Stimulated activated CD8-positive, alpha-beta memory T cell treated with anti-CD3 and anti-CD28 coated beads, Interleukin-12 subunit alpha, Interleukin-12 subunit beta, amount 100 ng/mL, for 4 hours (primary cell): ENCODE measurements around the gene DYNLT2B.
"Not testable (repeated sequence)": the region's sequence is repeated elsewhere in the genome, so short reads cannot be mapped to it uniquely, and the experiment has no call there.

Experiments used
- DNase-seq: peaks from one replicate; pipeline ENCODE4 v3.0.0-alpha.2; 2020; ENCODE audit warnings: low read depth

Gene DYNLT2B

DNA sequence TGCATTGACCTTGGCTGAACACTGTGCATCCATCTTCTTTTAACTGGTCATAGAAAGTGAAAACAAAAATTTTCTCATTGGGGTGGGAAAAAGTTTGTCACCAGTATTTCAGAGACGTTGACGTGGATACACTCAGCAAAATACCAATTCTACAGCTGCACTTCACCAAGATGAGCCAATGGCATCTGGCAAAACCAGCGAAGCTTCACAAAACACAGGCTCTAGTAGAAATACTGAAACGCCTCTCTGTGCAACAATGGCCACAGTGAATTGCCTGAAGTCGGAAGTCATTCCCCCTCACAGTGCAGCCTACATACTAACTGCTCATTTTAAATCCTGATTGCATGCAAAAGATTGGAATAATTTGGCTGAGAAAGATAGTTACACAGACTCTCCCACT is 47.5 kb downstream of the DYNLT2B start:
- DNase-seq: no peak

DNA sequence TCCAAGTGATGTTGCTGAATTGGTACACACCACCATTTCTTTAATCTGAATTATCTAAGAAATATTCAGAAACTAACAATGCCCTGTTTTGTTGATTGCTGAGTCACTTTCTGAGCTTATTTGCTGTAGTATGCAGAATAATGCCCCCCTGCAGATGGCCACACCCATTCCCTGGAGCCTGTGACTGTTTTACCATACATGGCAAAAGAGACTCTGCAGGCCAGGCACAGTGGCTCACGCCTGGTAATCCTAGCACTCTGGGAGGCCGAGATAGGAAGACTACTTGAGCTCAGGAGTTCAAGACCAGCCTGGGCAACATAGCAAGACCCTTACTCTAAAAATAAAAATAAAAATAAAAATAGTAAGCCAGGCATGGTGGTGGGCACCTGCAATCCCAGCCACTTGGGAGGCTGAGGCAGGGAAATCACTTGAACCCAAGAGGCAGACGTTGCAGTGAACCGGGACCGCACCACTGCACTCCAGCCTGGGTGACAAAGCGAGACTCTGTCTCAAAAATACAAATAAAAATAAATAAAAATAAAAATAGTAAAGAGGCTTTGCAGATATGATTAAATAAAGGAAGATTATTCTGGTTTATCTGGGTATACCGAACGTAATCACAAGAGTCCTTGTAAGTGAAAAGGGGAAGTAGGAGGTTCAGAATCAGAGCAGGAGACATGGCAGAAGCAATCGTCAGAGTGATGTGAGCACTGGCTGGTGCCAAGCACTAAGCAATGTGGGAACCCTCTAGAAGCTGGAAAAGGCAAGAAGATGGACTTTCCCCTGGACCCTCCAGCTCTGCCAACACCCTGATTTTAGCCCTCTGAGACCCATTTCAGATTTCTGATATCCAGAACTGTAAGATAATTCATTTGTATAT is 49.5 kb downstream of the DYNLT2B start:
- DNase-seq: no peak

DNA sequence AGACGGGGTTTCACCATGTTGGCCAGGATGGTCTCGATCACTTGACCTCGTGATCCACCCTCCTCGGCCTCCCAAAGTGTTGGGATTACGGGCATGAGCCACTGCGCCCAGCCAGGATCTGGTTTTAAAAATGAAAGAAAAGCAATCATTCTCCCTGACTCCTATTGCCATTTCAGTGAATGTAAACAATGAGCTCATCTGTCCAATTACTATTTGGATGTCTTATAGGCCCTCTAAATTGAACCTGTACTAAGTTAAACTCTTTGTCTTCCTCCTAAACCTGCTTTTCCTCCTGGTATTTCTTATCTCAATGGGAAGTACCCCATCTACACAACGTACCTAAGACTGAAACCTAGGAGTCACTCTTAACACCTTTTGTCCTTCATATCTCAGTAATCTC is 54.2 kb downstream of the DYNLT2B start:
- no peak for DNase-seq

DNA sequence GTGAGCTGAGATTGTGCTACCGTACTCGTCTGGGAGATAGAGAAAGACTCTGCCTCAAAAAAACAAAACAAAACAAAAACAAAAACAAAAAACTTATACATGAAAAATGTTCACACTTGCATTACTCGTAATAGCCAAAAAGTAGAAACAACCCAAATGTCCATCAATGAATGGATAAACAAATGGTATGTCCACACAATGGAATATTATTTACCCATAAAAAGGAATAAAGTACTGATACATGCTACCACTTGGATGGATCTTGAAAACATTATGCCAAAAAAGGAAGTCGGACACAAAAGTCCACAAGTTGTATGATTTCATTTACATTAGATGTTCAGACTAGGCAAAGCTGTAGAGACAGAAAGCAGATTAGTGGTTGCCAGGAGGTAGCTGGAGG is 57.3 kb downstream of the DYNLT2B start:
- DNase-seq: no peak

DNA sequence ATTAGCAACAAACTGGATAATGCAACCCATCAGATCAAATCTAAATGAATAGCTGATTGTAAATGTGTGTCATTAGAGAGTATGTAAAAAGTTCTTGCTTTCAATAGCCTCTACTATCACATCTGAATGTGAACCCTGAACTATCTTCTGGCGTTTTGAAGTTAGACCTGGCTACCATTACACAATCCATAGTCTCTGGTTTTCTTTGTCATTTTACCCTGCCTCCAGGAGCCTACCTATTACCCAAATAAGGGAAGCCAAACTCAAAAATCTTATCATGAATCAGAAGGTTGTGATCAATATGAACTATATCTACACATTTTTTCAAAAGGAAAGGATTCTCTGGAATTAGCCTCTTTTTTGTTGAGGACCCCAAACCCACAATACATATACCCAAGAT is 62.3 kb downstream of the DYNLT2B start:
- no peak for DNase-seq

DNA sequence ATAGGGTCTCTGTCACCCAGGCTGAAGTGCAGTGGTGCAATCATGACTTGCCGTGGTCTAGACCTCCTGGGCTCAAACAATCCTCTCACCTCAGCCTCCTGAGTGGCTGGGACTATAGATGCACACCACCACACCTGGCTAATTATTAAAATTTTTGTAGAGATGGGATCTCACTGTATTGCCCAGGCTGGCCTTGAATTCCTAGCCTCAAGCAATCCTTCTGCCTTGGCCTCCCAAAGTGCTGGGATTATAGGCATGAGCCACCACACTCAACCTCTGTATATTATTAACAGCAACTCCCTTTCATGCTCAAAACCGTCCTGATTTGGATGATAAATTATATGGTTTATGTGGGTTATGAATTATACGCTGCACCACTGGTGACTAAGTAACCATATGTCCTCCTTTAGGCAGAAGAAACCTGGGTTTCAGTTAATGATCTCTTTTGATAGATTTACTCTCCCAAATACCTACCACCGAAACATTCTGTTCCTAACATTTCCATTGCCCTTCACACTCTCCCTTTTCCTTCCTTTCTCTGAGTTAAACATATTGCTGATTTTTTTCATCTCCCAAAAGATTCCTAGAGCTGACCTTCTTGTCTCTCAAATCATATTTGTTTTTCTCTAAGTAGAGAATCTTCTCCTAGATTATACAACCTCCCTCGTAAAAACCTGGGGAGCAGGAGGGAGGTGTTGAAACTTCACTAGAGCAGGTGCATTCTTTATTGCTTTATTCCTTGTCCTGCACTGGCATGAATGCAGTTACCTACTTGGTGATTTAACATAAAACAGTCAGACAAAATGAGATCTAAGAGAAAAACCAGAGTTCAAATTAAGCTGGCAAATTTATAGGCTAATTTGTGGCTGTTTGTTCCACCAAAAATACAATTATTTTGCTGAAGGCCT is 63.4 kb downstream of the DYNLT2B start:
- DNase-seq: no peak

DNA sequence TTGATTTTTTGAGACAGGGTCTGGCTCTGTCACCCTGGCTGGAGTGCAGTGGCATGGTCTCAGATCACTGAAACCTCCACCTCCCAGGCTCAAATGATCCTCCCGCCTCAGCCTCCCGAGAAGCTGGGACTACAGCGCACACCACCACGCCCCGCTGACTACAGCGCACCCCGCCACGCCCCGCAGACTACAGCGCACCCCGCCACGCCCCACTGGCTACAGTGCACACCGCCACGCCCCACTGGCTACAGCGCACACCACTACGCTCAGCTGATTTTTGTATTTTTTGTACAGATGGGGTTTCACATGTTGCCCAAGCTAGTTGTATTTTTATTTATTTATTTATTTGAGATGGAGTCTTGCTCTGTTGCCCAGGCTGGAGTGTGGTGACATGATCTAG is 66.1 kb downstream of the DYNLT2B start:
- DNase-seq: no peak

DNA sequence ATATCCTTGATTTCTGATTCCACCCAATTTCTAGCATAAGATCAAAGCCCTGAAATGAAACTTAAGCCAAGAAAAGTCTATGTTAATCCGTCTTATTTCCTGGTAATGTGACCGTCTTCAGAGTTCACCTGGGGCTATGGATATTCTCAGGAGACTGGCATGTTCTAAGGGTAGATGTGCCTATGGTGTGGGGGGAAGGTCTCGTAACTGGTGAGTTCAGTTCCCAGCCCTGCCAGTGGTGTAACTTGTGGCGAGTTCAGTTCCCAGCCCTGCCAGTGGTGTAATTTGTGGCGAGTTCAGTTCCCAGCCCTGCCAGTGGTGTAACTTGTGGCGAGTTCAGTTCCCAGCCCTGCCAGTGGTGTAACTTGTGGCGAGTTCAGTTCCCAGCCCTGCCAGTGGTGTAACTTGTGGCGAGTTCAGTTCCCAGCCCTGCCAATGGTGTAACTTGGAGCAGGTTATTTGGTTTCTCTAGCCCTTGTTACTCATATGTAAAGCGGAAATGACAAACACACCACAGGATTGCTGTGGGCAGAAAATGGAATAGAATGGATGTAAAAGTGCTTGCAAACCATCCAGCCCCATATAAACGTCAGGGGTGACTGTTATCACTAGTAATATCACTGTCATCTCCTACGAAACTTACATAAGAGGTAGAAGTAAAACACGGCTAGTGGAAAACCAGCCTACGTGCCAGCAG is 71.3 kb downstream of the DYNLT2B start:
- DNase-seq: no peak

DNA sequence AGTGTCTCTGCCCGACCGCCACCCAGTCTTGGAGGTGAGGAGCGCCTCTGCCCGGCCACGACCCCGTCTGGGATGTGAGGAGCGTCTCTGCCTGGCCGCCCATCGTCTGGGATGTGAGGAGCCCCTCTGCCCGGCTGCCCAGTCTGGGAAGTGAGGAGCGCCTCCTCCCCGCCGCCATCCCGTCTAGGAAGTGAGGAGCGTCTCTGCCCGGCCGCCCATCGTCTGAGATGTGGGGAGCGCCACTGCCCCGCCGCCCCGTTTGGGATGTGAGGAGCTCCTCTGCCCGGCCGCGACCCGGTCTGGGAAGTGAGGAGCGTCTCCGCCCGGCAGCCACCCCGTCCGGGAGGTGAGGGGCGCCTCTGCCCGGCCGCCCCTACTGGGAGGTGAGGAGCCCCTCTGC is 73.9 kb downstream of the DYNLT2B start:
- not testable (repeated sequence) for DNase-seq

DNA sequence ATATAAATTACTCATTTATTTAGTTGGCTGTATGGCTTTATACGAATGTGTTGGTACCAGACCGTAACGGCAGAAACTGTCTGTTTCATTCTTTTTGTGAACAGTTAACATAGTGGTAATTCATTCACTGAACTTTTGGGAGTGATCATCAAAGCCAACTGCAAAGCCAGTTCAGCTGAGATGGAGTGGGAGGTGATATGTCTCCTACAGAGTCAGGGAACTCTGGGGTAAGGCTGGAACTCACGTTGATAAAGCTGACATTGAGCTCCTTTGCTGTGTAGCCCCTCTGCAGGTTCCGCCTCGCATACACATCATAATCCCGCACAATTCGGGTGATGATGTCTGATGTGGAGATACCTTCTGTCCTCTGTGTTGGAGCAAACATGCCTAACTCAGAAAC is 76.3 kb downstream of the DYNLT2B start:
- DNase-seq: no peak
